SHP77 (cell line): ENCODE measurements around the gene INHBA.

Source experiments
- DNase-seq, 2 experiments: peaks; one replicate each; lab custom pipeline; 2025; lab: John Stamatoyannopoulos, UW

INHBA gene

DNA sequence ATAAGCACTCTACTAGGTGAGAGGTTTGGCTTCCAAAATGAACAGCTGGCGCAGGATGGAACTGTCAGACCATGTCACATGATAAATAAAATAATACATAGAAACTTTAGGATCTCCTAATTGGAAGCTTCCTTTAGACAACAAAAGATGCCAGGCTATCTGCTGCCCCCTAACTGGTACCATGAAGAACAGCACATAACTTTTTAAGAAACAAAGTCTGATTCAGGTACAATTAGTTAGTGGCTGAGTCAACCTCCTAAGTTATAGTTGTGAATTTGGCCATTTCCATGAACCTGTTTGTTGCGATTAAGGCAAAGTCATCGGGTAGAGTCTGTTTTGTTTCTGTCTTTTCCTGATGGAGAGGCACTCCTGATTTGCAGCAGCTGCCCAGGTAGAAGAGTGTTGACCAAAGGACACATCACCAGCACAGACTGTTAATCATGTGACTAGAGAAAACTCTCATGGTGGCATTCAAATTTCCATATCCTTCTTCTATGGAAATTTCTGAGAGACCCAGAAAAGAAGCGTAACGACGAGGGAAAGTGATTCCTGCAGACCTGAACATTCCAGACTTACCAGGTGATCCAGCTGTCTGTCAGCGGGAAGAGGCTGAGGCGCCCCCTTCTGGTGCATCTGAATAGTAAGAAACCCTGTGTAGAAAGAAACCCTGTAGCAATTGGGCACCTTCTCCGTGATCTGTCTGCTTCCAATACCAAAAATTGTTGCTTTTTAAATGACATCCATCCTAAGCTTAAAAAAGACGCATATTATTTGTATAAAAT lies 8.6 kb upstream of the INHBA start:
- peak; percentile 78 to 82 for DNase-seq

DNA sequence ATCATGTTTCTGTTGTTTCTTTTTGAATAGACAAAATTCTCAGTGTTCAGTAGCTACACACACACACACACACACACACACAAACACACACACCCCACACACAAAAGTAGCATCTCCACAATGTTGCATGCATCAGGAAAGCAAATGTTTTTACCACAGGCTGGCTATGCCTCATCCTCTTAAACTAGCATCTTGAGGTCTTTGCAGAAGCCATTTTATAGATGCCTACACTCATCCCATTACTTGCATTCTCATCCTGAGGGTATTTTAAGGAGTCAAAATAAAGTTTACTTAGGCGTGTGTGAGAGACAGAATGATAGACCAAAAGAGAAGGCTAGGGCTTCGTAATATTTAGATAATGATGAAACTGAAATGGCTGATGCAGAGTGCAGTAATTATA lies 7.9 kb upstream of the INHBA start:
- DNase-seq: no peak

DNA sequence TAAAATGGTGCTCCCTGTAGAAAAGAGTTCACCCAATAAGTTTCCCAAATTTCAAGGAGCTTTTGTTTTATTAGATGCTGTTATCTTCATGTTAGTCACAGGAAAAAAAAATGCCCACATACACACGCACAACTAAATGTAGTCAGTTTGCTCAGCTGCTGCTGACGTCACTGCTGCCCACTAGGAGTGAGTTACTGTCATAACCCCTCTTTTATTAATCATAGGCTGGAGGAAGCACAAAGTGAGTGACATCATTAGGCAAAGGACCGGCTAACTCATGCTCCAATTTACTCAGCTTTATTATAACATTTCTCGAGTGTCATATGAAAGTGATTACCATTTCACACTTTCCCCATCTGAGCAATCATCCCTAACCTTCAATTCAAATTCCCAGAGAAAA lies 6.7 kb upstream of the INHBA start:
- peak; percentile 98 for DNase-seq

DNA sequence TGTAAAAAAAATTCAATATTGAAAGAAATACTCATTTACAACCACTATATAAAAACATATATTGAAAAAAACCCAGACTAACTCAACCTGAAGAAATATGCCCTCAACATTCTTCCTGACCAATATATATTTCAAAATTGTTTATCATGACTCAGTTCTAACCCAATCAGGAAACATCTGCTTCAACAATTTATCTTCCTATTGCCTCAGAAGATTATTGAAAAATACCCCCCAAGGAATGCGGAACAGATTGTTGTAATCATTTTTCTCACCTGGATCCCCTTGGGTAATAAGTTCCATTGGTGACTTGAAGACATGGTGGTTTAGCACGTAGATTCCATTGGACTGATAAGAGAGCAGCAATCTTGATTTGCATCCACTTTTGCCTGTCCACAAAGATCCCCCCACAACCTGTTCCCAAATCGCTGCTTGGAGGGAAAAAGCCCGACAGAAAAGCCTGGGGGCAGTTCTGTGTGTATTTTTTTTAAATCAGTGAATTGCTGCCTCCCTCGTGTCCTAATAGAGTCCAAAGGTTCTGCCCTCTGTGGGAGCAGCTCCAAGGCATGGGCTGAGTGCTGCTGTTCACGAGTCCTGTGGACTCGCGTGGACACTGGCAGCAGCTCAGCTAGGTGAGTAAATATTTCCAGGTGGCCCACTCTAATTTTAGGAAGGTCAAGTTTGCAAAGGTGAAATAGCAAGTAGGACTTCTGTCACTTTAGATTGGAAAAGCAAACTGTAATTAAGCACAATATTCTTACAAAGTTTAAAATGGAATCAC lies 5.9 kb upstream of the INHBA start:
- peak; percentile 43 to 59 for DNase-seq

DNA sequence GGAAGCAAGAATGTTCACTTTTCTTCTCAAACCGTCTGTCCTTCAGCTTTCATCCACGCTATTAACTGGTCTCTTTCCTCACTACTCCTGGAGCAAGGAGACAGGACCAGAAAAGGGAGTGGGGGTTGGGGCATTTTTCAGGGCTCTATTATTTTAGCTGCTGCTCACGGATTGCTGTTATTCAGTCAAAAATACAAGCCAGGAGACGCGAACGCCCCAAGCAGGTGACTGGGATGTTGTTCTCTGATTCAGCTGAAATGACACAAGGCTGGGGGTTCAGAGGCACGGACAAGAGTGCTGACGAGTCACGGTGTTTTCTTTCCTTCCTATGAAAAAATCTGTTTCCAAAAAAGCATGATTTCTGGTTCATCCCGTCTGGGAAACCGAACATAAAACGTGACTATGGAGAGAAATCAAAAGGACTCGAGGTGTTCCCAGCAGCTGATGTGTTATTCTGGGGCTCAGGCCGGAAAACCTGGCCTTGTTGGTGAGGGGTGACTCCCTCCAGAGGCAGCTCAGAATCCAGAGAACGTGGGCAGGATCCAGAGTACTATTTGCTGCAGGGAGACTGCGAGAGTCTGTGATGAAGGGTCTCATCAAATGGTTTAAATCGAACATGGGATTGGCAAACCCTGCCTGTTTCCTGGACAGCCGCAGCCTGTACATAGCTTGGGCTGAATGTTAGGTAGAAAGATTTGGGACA lies 3.5 kb upstream of the INHBA start:
- DNase-seq: peak; percentile 30 to 54

DNA sequence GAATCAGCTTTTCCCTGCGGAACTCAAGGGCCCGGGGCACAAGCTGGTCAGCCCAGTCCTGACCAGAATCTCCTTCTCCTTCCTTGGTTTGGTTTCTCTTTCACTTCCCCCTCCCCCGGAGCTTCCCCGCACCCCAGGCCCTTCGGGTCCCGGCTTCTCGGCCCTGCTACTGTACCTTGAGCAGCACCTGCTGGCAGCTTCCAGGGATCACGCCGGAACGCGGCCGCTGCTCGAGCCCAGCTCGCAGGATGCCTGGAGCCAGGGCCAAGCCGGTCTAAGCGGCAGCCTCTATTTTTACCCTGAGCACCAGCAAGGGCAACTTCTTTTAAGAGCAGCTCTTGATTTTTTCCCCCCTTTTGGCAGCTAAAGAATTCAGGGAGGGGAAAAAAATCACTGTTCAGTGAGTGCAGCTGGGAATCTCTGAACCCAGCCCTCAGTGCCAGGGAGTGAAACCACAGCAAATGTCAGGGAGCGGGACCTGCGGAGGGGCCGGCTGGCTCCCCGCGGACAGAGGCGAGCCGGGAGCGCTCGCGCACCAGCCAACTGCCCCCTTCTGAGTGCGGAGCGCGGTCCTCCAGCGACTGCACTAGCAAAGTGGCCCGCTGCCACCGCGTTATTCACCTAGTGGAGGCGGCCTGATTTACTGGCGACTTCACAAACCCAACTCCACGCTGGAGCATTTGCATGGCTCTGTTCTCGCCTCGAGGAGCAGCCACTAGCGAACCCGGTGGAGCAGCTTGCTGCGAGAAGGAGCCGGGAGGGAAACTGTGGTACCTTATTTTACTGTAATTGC lies 2.4 kb upstream of the INHBA start:
- peak; percentile 81 to 89 for DNase-seq

DNA sequence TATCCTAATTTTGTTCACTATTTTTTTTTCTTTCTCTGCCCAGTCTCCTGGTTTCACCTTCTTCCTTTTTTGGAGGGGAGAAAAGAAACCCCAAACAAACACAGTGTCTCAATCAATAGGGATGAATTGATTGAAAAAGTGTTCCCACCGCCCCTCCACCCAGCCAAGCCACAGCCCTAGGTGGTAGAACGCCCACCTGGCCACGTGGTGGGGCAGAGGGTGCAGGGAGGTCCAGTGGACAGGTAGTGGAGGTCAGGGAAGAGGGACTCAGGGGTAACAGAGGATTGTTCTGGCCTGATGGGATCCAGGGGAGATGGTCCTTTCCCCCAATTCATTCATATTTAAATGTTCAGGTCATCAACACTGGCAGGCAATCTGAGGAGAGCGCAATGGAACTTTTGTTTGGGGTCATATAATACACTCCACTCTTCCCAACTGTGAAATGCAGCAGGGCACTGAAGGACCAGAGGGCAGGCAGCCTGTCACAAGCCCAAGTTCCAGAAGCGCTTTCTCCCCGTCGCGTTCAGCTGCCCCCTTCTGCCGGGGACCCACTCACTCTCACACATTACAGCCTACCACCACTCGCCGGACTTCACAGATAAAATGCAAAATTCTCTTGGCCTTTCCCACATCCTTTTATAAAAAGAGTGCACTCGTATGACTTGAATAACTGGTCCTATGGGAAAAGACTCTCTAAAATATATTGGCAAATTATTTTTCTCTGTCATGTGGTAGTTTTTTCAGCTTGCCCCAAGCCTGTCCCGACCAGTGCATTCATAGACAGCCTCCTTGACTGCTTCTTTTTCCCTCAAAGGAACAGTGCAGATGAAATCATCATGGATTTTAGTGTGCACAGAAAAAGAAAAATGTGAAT lies 1.6 kb downstream of the INHBA start:
- peak in 1 of 2 experiments; percentile 23 for DNase-seq

DNA sequence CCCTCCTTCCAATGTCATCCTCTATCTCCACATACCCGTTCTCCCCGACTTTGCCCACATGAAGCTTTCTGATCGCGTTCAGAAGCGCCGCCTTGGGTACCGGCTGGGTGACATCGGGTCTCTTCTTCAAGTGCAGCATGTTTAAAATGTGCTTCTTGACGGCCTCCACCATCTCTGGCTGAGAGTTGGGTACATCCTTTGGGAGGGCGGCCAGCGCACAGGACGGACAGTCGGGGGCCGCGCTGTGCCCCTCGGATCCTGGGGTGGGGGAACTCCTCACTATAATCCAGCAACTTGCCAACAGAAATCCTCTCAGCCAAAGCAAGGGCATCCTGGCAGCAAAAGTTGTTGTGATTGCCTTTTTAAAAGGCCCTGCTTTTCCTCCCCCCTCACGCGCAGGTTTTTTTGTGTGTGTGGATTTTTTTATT lies 2.8 kb downstream of the INHBA start:
- DNase-seq: no peak

DNA sequence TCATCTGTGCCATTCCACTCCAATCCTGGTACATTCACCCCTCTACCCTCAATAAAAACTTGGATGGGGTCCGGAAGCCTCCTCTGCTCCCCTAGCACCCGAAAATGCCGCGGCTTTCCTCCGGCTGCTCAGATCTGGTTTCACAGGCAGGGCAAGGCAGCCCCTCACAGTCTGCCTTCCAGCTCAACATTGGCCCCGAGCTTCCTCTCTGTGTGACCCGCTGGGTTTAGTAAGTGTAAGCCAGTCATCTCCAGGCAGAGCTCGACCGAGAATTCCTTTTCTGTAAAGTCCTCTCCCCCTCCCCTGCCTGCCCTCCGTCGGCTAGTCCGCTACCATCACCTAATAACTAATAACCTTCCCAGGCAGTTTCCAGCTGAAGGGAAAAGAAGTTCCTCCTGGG lies 3.4 kb downstream of the INHBA start:
- DNase-seq: peak in 1 of 2 experiments; percentile 54

DNA sequence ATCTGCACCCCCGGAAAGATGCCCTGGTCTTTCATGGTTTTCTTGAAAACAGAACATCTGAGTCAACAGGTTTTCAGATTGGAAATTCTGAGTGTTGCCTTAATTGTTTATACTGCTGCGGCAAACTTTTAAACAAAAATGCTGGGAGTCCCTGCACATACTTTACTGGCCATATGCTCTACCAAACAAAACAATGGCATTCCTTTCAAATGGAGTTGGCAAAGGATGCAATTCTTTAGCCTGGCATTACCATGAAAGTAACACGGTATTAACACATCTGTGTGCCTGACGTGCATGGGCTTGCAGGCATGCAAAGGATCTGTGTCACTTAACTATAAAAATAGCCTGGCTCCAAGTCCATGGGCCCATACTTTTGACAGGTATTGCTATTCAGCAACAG lies 4.2 kb downstream of the INHBA start:
- peak in 1 of 2 experiments; percentile 16 for DNase-seq

DNA sequence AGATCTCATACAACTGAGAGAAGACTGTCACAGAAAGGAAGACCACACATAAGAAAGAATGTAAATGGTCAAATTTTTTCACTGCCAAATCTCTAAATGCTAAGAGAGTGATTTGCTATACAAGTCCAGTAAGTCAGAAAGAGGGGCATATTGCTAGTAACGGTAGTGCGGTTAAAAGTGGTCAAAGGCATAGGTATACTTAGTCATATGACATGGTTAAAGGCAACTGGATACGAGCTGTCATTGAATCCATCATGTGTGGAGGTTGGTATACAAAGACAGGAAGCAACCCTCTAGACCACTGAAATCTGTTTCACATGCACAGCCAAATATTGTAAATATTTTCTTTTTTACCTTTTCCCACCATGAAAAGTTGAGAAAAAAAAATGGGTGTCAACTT lies 4.8 kb downstream of the INHBA start:
- DNase-seq: peak in 1 of 2 experiments; percentile 14

DNA sequence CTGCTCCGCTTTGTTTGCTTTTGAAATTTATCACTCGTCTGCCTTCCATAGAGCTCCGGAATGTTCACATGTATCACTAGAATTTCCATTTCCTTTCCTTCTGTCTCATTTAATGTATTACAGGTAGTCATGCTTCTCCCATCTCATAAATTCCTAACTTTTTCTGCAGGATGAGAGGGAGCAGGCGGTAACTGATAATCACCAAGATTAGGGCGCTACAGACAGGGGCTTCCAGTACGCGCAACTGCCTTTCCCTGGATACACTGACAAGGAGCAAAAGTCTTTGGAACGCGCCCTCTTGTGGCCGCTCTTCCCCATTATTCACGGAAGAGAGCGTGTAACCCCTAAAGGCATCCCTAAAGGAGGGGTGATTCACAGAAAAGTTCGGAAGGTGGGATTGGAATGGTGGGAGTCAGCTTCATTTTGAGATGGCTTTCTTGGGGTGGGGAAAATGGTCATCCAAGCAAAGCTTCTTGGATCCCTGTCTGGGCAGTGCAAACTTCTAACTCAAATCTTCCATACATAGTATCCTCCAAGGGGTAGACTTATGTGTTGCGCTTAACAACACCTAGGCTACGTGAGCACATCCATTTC lies 6.5 kb downstream of the INHBA start:
- peak; percentile 82 for DNase-seq

DNA sequence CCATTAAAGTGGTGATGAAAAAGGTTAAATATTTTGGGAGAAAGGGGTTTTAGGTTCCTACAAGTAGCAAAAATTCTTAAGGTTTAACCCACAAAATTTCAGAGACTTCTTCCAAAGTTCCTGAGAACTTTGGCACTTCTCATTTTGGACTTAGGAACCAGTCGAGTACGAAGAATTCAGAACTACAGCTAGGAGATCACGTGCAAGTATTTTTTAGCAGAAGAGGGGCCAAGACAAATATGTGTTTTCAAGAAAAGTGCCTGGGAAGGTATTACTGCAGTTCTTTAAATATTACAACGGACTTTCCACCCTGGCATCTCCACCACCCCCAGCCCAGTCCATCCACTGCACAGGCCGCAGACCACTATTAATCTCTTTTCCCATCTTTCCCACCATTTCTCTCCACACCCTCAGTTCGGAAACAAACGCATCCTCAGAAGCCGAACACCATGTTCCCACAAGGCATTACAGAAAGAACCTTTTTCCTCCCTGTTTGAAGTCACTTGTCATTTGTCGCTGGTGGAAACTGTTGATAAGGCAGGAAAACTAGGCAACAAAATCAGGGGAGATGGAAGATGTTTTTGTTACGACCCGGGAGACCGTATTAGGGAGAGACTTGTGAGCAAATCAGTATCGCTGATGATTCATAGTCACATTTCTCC lies 7.1 kb downstream of the INHBA start:
- DNase-seq: no peak

DNA sequence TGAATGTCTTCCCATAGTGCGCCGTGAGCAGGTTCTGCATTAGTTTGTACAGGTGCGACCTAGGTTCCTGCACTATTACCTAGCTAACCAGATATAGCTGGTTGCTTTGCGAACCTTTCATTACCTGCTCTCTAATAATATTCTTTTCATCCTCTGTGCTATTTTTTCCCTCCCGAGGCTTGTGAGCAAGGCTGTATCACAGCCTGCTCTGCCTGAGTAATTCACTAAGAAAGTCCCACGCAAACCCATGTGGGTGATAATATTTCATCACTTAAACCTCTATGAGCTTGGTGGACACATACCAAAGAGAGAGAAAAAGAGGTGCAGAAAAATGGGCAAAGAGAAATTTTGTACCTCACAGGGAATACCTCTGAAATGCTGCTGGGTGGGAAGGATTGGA lies 8.4 kb downstream of the INHBA start:
- no peak for DNase-seq

DNA sequence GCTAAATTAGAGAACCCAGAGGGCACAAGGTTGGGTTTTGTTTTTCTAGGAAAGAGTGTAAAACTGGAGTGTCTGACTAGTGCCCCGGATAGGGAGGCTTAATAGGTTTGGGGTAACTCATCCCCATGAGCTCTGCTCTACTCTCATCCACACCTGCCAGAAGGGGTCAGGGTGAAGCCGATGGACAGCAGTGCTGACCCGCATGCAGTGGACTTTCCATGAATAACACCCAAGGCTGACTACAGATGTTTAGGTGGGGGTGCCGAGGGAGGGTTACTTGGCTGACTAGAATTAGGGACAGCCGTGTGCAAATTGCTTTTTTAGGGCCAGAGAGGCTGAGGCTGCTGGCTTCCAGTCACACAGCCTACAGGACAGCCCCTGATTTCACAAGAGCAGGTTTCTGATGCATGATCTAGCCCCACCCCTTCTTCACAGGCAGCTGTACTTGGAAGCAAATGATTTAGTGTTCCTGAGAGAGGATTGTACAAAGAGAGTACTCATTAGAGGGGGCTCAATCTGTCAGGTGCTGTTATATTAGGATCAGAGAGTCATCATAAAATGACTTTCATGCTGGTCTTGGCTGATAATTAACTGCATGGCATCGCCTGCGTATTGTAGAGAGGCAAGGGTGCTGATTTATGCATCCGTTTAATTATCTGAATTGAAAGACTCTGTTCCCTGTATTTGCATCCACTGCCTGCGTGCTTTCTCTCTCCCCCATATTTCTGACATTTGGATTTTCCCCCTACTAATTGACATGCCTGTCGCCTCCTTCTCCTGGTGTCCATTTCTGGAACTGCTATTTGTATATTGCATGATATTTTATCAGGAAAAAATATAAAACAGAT lies 9.5 kb downstream of the INHBA start:
- DNase-seq: peak; percentile 49 to 63

DNA sequence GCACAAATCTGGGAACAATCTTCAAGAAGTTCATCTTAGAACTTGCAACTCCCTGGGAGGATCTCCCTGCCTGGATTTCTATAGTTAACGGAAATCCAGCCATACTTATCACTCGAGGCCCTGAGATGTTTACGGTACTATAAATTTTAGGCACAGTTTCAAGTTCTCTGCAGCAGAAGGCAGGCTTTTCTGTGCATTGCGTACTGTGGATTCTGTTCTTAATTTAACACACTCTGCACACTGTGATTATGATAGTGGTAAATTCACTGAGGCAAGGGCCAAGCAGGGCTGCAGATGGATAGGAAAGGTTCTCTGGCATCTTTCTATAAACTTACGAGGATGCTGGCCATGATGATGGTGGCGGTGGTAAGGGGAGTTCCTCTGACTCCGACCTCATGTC lies 10.6 kb downstream of the INHBA start:
- DNase-seq: no peak

DNA sequence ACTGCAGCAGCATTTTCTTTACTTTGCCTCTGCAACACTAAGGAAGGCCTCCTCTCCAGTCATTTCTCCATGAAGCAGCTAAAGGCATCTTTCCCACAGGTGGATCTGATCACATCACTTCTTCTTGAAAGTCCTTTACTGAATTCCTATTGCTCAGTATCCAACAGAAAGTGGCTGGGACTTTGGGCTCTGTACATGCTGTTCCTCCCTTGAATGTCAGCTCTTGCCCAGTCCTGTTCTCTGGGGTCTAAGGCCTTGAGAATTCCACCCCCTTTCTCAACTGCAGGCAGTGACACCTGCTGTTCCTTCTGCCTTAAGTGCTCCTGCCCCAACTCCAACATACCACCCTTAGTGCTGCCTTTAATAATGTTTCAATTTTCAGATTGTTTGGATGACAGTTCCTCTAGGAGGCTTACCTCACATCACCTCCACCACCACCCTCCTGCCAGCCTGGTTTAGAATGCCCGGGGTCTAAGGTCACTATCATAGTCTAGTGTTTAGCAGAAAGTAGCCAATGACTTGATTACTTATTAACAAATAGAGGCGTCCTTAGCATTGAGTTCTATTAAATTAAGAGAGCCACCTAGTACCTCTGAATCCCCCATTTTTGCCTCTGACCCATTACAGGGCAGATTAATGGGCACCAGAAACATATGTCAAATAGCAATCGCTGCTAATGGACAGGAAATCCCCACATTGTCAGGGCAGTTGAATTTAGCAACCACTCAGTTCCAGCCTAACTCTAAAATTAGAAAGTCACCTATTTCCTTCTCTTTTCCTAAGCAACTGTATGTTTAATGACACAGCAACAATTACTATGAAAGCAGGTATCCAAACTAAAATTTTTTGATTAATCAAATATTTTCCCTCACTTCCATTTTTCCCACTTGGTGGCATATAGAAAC lies 11.4 kb downstream of the INHBA start:
- DNase-seq: no peak

DNA sequence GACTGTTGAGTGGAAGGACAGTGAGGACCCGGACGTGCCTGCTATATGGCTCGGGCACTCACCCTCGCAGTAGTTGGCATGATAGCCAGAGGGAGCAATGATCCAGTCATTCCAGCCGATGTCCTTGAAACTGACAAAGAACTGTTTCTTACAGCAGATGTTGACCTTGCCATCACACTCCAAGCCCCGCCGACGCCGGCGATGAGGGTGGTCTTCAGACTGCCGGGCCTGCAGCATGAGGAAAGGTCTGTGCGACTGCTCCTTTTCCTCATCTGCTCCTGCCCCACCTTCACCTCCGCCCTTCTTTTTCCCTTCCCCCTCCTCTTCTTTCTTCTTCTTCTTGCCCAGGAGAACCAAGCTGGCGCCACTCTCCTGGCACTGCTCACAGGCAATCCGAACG lies 13.1 kb downstream of the INHBA start:
- DNase-seq: no peak
